Activated T-cell treated with anti-CD3 and anti-CD28 coated beads for 24 hours (primary cell): ENCODE results near the gene ZNF516.

Source experiments
- DNase-seq: peaks from one replicate; pipeline ENCODE4 v3.0.0-alpha.2; 2020; ENCODE audit warnings: low read depth

Gene ZNF516

DNA sequence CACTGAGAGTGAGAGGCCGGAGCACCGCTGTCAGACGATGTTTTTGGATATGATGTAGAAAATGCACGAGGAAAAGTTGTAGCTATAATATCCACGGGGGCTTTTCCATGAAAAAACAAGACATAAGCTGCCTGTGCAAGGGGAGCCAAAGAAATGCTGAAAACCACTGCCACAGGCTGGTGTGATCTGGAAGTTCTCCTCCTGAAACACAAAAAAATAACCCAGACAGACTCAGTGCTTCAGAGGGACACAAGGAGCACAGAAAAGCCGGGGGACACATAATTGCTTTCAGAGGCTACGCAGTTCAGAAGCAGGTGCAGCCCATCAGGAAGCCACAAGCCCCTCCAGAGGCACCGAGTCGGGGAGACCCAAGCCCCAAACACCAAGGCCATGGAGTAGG, 98.2 kb downstream of the ZNF516 start:
- DNase-seq = no peak

DNA sequence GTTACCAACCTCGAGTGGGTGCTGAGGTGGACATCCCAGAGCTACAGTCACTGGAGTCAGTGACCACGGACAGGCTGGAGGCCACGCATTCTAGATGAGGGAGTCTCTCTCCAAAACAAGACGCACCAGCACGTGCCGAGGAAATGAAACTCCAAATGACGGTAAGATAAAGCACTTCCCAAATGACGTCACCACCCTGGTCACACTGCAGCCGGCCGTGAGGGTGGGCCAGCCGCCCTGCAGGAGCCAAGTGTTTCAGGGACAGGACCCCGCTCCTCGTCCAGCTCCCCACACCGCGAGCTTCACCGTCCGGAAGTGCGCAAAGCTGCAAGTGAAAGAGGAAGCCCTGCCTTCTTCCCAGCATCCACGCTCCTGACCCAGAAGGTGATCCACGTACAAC, 99.4 kb downstream of the ZNF516 start:
- DNase-seq = no peak

DNA sequence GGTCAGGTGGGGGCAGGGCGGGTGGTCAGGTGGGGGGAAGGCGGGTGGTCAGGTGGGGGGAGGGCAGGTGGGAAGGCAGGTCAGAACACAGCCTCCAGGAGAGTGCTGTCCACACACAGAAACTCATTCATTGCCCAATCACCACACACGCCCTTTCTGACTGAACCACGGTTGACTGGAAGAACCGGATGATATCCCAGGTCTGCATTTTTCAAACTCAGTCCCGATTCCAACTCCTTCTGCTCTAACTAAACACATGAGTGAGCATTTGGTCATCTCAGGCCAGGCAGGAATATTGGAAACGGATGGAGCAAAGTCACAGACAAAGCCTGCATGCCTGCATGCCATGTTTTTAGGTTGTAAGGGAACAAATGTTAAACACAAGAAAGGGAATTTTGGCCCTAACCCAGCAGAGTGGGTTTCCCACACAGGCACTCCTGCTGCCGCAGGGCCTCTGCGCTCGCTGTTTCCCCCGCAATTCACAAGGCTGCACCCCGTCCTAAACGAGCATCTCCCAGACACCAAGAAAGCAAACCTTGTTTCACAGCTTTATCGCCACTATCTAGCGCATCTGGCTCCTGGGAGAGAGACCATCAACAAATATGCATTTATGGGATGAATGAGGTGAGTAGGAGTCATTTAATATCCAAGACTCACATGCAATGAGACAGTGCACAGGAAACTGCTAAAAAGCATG, 100.1 kb downstream of the ZNF516 start:
- no peak for DNase-seq

DNA sequence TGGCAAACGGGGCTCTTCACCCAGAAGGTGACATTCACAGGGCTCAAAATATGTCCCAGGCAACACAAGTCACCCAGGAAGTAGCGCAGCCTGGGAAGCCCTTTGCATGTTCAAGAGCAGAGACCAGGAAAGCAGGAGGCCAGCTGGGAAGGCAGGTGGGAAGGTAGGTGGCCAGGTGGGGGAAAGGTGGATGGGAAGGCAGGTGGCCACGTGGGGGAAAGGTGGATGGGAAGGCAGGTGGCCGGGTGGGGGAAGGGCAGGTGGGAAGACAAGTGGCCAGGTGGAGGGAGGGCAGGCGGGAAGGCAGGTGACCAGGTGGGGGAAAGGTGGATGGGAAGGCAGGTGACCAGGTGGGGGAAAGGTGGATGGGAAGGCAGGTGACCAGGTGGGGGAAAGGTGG, 102.7 kb downstream of the ZNF516 start:
- no peak for DNase-seq

DNA sequence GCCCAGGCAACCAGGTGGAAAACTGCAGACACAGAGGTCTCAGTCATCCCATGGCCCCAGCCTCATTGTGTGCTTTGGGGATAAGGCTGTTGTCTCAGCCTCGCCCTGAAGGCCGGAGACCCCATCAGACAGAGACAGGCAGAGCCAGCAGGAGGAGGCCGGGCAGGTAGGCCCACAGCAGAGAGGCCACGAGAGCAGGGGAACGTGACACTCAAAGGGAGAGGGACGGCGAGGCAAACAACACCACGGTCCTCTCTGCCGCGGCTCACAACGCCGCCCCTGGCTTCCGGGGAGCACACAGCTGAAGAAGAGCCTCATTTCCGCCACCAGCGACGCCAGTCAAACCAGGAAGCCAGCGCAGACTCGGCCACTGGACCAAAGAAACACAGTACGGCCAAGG, 103.3 kb downstream of the ZNF516 start:
- no peak for DNase-seq

DNA sequence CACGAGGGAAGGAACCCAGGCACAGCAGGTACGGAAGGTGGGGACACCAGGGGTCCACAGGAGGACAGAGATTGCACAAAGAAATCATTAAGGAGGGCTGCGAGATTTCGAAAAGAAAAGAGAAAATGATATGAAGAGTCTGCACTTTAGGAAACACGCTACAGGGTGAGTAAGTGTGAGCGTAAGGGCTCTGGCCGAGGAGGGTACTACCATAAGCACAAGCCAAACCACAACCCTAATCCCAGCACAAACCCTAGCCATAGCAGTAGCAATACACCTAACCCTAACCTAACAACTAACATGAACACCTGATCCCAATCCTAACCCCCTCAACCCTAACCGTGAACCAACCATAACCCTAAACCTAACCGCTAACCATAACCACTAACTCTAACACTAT, 104.0 kb downstream of the ZNF516 start:
- no peak for DNase-seq

DNA sequence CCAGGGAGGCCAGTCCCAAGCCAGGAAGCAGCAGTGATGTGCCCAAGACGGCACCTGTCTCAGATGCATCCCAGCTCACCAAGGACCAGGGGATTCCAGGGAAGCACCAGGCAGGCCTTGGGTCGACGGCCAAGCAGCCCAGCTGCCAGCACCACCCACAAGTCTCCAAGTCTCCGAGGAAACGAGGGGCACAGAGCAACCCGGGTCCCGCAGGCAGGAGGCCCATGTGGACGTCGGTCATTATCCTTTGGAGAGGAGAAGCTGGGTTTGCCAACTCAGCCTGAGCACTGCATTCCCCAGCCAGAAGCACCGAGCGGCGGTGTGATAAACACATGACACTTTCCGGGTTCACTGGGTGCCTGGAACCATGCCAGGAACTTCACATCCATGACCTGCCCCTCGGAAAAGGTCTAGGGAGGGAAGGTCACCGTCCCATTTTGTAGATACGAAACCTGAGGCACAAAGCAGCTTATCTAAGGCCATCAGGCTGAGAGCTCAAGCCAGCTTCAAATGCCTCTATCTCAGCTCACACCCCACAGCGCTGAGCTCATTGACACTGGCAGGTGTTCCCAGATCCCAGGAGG, 104.5 kb downstream of the ZNF516 start:
- DNase-seq = no peak

DNA sequence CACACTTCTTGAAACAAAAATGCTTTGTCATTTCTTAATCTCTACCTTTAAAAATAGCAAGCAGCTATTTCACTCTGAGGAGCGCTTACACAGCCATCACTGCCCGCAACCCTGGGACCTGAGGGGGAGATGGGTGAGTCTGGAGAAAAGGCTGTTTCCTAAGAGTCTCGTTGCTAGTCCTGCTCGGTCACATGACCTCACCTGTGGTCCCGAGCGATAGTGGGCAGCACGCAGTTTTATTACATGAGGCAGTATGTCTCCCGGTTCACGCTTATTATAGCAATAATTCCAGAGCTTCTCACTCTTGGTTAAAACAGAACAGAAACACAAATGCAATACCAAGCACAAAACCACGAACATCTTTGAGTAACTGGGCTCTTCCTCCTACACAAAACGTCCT, 105.3 kb downstream of the ZNF516 start:
- no peak for DNase-seq

DNA sequence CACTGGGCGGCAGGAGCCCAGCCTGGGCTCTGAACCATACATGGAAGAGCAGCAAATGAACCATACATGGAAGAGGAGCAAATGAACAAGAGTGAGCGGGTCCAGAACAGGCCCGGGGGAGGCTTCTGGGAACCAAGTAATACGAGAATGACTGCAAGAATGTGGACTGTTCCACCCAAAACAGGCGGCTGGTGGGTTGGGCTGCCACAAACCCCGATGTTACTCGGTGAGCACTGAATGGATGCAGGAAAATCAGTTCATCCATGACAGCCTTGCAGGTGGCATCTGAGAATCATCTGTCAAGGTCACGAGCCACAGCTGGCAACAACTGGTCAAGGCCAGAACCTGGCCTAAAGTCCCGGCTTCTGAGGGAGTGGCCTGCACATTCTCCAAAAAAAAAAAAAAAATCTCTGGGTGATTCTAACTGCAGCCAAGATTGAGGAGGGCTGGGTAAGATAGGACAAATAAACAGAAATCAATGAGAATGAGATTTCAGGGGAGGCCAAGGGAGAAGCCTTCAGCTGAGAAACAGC, 106.1 kb downstream of the ZNF516 start:
- DNase-seq = no peak

DNA sequence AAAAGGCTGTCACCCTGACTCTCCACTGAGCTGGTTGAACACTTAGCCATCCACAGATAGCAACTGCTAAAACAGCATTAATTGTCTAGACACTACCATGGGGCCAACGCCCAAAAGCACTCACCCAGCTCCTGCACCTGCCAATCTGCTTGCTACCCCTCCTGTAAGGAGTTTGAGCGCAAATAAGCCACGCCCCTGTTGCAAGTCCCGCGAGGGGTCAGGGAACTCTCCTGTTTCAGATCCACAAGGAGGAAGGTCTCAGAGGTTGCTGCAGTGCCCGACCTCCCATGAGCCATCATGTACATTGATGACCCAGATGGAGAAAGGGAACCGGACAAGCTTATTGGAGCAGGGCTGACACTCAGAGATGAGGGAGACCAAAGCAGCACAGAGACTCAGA, 106.8 kb downstream of the ZNF516 start:
- no peak for DNase-seq

DNA sequence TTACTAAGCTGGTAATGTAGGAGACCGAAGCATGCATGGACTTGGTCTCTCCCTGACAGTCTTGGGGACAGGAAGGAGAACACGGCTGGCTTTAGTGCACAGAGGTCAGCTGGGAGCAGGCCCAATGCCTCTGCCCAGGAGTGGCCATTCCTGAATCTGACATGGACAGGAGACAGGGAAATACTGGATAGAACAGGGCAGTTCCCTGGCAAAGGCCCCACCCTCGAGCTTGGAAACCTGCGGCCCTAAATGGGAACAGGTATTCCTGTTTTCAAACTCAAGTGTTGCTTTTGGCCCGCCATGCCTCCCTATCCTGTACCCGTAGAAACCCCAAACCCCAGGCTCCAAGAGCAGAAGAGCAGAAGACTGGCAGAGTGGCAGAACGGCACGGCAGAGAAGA, 107.4 kb downstream of the ZNF516 start:
- DNase-seq = no peak

DNA sequence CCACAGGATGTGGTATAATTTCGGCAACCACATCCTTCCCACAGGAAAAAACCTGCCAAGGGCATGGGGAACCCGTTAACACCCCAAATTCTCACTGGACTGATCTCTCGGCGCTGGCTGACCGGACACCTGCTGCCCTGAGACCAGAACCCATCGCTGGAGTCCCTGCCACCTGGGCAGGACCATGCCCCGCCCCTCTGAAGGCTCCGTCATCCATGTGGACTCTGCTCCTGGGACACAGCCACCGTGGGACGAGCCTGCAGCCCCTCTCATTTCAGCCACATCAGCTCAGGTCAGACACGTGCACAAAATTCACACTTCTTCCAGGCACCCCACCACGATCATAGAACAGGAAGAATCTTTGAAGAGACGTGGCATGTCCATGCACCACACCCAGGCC, 108.2 kb downstream of the ZNF516 start:
- DNase-seq = no peak

DNA sequence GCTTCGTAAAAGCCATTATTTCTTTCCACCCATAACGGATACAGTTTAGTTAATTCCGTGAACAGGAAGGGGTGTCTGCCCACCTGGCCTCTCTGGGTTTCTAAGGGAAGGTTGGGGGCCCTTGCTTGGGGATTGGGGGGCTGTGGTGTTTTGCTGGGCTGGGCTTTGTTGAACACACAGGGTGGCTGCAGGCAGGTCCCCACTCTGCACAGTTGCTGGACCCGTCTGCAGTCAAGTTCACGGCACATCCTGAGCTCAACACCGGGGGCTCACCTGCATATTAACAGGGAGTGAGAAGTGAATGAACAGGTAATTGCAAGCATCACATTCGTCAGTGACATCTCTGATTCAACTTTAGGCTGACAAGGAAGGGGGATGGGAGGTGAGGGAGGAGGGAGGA, 109.0 kb downstream of the ZNF516 start:
- DNase-seq = no peak

DNA sequence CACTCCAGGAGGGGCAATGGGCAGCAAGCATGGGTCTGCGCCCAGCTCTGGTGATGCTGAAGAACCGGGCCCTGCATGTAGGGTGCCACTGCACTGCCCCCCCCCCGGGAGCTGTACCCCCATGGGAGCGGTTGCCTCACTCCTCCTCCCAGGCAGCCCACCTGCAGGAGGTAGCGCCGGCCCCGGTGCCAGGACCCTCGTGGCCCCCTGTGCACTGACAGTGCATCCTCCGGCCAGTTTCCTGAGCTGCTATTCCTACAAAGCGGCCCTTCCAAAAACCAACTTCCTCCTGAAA, 109.4 kb downstream of the ZNF516 start:
- no peak for DNase-seq

DNA sequence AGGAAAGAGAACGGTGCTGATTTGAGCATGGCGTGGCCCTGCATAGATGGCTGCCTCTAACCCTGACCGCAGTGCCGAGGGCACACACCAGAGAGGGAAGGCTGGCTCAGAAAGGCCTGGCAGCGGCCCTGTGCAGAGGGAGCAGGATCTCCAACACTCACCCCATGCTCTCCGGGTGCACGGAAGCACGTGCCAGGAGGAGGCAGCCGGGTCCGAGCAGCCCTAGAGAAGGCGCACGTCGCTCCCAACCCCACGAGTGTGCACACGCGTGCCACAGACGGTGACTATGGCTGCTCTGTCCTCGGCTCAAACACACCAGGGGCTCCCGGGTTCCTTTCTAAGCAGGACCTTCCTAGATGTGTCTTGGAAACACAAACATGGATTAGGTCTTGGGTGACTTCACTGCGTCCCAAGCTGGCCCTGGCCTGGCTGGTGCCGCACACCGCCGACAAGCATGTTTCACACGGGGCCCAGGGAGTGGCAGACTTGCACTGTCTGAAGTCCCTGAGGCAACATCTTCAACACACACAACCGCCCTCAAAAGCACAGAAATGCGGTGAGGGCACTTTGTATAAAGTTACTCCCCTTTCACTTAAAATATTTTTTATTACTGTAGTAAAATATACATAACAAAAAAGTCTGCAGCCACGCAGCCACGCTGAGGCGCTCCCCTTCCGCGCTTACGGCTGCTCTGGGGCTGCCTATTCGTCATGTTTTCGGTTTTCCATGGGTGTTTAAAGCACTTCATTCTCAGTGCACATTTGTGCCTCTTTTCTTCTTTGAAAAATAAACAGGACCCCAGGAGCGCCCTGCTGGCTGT, 110.0 kb downstream of the ZNF516 start:
- no peak for DNase-seq

DNA sequence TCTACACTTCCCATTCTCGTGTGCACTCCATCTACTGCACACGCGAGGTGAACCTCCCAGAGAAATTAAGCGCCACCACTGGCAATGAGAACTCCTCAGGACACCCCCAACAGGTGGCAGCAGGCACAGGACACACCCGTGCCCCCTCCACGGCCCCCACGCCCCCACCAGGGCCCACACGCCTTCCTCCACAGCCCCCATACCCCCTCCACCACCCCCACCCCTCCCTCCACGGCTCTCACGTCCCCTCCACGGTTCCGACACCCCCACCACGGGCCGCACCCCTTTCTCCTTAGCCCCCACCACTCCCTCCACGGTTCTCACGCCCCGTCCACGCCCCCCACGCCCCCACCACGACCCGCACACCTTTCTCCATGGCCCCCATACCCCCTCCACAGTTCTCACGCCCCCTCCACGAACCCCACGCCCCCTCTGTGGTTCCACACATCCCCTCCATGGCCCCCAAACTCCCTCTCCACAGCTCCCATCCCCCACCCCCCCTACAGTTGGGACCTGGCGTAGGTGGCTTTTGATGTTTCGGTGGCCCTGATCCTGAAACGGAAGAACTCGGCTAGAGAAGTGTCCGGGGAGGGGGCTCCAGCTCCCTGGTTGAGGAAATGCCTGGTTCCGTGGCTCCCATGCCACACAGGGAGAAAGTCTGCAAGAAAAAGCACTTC, 110.8 kb downstream of the ZNF516 start:
- no peak for DNase-seq

DNA sequence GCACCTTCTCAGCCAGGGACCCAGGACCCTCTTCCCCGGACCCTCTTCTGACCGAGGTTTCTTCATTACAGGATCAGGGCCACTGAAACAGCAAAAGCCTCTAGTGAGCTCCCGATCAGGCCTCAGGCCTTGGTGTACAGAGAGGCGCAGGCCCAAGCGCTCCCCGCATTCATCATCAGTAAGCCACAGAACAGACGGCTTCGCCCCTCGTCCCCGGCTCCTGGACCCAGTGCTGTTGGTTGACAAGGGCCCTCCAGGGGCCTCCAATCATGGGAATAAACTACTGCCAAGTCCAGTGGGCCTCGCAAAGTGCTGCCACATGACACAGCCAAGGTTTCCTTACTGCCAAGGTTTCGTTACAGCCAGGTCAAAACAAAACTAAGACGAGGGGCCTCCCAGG, 111.4 kb downstream of the ZNF516 start:
- no peak for DNase-seq

DNA sequence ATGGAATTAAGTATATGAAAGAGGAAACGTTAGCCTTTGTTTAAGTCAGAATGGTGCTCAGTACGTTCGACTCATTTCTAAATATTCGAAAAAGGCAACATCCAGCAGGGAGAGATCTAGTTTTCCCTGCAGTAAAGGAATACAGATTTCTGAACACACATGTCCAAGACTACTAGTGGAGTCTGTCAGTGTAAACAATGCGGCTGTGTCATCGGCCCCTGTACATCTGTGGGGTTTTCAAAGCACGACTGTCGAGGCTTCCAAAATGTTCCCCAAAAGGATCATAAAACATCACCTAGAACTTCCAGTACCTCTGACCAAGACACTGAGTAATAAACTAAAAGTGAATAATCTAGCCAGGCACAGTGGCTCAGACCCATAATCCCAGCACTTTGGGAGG, 112.8 kb downstream of the ZNF516 start:
- DNase-seq = no peak

DNA sequence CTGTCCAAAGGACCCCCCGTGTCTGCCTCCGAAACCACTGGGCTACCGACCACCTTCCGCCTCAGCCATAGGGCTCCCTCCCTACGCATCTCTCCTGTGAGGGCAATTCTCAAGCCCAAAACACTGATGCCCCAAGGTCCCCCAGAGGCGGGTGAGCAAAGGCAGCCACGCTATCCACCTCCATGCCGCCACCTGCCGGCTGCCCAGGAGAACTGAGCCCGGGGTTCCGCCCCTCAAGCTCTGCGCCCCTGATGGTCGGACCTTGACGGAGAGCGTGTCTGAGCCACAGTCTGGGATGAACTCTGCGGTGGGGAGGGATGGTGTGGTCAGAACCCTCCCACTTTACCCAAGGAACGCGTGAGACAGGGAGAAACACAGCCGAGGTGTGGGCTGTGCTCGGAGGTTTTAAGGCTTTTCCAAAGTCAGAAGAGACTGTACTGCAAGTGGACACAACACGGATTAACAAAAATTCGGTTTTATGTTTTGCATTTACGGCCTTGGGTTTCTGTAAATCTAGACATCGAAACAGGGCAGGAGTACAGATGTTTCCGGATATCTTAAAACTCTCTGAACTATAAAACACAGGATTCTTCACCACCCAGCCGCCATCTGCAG, 114.1 kb downstream of the ZNF516 start:
- no peak for DNase-seq

DNA sequence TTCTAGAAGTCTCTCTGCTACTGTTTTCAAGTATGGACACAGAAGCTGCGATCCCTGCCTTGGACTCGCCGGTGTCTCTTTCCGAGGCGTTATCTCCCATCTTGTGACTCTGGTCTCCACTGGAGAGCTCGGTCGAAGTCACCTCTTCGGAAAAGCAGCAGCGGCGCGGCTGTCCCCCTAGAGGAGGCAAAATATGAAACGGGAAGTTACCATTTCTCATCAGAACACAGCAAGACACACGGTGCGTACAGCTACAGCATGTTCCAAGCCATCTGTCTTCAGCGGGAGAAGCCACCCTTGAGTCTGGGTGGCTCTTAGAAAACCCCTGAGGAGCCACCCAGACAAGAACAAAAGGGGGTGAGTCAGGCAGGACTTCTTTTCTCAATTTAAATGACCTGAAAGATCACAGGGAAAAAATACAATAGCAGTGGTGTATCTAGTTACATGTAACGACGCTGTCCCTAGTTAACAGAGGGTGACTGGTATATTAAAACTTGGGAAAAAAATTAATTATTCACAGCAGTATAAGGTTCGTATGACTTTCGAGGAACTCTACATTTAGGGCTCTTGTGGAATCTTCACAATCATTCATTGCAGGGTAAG, 114.8 kb downstream of the ZNF516 start:
- DNase-seq = no peak

DNA sequence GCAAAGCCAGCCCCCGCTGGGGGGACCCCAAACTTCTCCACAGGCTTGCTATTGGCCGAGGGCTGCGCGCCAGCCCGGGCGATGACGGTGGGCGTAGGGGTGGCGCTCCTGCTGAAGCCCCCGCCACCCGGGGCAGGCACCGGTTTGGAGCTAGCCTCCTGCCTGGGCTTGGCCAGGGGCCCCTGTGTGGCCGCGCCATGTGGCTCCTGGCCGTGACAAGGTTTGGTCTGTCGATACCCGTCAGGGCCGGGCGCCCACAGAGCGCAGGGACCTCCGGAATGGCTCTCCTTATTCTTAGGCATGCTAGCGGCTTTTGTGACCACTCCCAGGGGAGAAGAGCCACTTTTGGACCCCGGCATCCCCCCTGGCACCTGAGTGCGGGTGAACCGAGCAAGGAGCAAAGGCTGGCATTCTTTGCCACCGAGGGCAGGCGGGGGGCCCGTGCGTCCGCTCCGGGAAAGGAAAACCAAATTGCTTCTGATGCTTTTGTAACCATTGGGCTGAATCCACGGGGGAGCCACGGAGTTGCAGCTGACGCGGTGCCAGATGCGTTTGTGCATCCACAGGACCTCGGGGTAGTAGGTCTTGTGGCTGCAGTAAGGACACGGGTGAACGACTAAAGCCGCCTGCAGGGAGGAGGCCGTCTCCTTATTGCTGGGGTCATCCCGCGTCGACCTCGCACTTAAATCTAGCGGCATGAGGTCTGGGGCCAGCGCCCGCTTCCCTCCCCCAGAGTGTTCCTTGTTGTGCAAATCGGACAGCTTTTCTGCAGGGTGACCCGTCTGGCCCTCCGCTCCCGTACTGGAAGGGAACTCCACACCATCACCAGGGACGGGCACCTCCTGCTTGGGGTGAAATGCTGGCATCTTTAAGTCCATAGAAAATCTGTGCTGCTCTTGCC, 115.6 kb downstream of the ZNF516 start:
- DNase-seq = no peak
